H1 (cell line): ENCODE results near the gene MPST. TPM values are rescaled to one million over a fixed set of nuclear protein-coding genes. Genes with fewer than 3 reads are reported as not detected.

ENCODE experiments used
- CTCF ChIA-PET: fragments of 300-600 bp; sonication (Branson Sonifier 250); formaldehyde crosslinking; loops from one replicate; lab custom pipeline; 2021; ENCODE audit not compliant: partially characterized antibody; lab: Charles Lee
- POLR2A ChIA-PET: fragments of 300-600 bp; sonication (Branson Sonifier 250); formaldehyde crosslinking; loops from one replicate; lab custom pipeline; 2021; ENCODE audit warnings: inconsistent platforms; ENCODE audit not compliant: partially characterized antibody; lab: Charles Lee
- DNase-seq, 2 experiments: peaks; one replicate each; pipeline versions ENCODE4 v3.0.0 to v3.0.0-alpha.2; 2010 to 2022; ENCODE audit warnings: low spot score in 2 of 2, low read depth in 1 of 2, mixed read lengths in 1 of 2
- FAIRE-seq: peaks from 2 replicates; lab custom pipeline; 2011; peaks lifted over from hg19 to GRCh38; lab: Jason Lieb, UNC
- H2AFZ ChIP-seq: 2 replicates; pipeline ENCODE4 v1.8.1; 2012; ENCODE audit warnings: low read length, inconsistent platforms
- H2AK5ac ChIP-seq: 2 replicates; pipeline ENCODE4 v1.6.1; 2013; ENCODE audit warnings: low read depth, low read length
- H2BK120ac ChIP-seq: replicated peaks from 2 replicates; pipeline ENCODE3; 2013; ENCODE audit warnings: low read depth, low read length, inconsistent platforms
- H2BK12ac ChIP-seq: 2 replicates; pipeline ENCODE4 v1.6.1; 2013; ENCODE audit warnings: low read depth, low read length
- H2BK15ac ChIP-seq: 2 replicates; pipeline ENCODE4 v1.6.1; 2013; ENCODE audit warnings: low read length
- H2BK20ac ChIP-seq: 2 replicates; pipeline ENCODE4 v1.6.1; 2013; ENCODE audit warnings: low read length
- H2BK5ac ChIP-seq: 2 replicates; pipeline ENCODE4 v1.6.1; 2013; ENCODE audit warnings: low read depth, low read length
- H3K14ac ChIP-seq: 2 replicates; pipeline ENCODE4 v1.6.1; 2013; ENCODE audit warnings: inconsistent platforms; ENCODE audit not compliant: insufficient read length
- H3K18ac ChIP-seq: 2 replicates; pipeline ENCODE4 v1.6.1; 2013; ENCODE audit warnings: low read length; ENCODE audit errors: extremely low read depth
- H3K23ac ChIP-seq: 2 replicates; pipeline ENCODE4 v1.6.1; 2013; ENCODE audit warnings: inconsistent platforms; ENCODE audit not compliant: insufficient read length
- H3K23me2 ChIP-seq: 2 replicates; pipeline ENCODE4 v1.6.1; 2013; ENCODE audit warnings: low read depth, low read length
- H3K27ac ChIP-seq: 2 replicates; pipeline ENCODE4 v1.6.1; 2011; ENCODE audit warnings: low read depth, low read length, inconsistent platforms
- H3K27me3 ChIP-seq, 4 experiments: replicated peaks in 1 of 4; 1 replicate in 1 of 4; 2 replicates in 3 of 4; pipeline versions ENCODE4 v1.6.1 to v1.8.1; 2011 to 2013; ENCODE audit warnings: low read length in 3 of 4, mild to moderate bottlenecking in 3 of 4, inconsistent platforms in 2 of 4, mixed read lengths in 2 of 4, moderate library complexity in 1 of 4; ENCODE audit not compliant: control insufficient read depth in 3 of 4, insufficient read depth in 3 of 4; ENCODE audit errors: extremely low read depth in 1 of 4
- H3K36me3 ChIP-seq, 4 experiments: 2 replicates each; pipeline versions ENCODE4 v1.6.1 to v1.8.1; 2011 to 2013; ENCODE audit warnings: mild to moderate bottlenecking in 4 of 4, low read length in 3 of 4, moderate library complexity in 2 of 4, control low read depth in 1 of 4, inconsistent platforms in 1 of 4; ENCODE audit not compliant: insufficient read depth in 4 of 4, control insufficient read depth in 2 of 4
- H3K4ac ChIP-seq: replicated peaks from 2 replicates; pipeline ENCODE3; 2013; ENCODE audit warnings: low read length, low read depth, mixed read lengths, inconsistent platforms; ENCODE audit not compliant: insufficient read length
- H3K4me1 ChIP-seq, 4 experiments: replicated peaks in 1 of 4; 1 replicate in 1 of 4; 2 replicates in 3 of 4; pipeline versions ENCODE4 v1.6.1 to v1.8.1; 2011 to 2013; ENCODE audit warnings: low read length in 3 of 4, inconsistent platforms in 2 of 4, mixed read lengths in 1 of 4; ENCODE audit not compliant: insufficient read depth in 4 of 4, control insufficient read depth in 3 of 4
- H3K4me2 ChIP-seq, 2 experiments: 2 replicates each; pipeline versions ENCODE4 v1.6.1 to v1.8.1; 2011 to 2013; ENCODE audit warnings: low read depth in 2 of 2, low read length in 2 of 2, control low read depth in 1 of 2, inconsistent platforms in 1 of 2, mild to moderate bottlenecking in 1 of 2; ENCODE audit not compliant: insufficient read depth in 1 of 2
- H3K4me3 ChIP-seq, 4 experiments: fragments of 200-600, 300-600 bp in 1 of 4; sonication (generic), shearing (Covaris generic), sonication (Bioruptor Twin) in 1 of 4; 2 replicates each; pipeline versions ENCODE4 v1.5.1 to v1.8.1; 2011 to 2016; ENCODE audit warnings: low read length in 4 of 4, low read depth in 3 of 4, control low read depth in 2 of 4, inconsistent platforms in 2 of 4, mild to moderate bottlenecking in 2 of 4, mixed read lengths in 1 of 4, moderate library complexity in 1 of 4; ENCODE audit not compliant: insufficient read depth in 2 of 4; ENCODE audit errors: extremely low read depth in 1 of 4
- H3K56ac ChIP-seq: replicated peaks from 2 replicates; pipeline ENCODE3; 2013; ENCODE audit warnings: low read depth, mild to moderate bottlenecking, mixed read lengths, low read length, inconsistent platforms; ENCODE audit not compliant: insufficient read length
- H3K79me1 ChIP-seq: 2 replicates; pipeline ENCODE4 v1.6.1; 2013; ENCODE audit warnings: low read depth, low read length, control low read depth
- H3K79me2 ChIP-seq, 2 experiments: 2 replicates each; pipeline versions ENCODE4 v1.6.1 to v1.8.1; 2012 to 2013; ENCODE audit warnings: low read length in 2 of 2, mild to moderate bottlenecking in 2 of 2, inconsistent platforms in 1 of 2; ENCODE audit not compliant: insufficient read depth in 2 of 2, control insufficient read depth in 1 of 2
- H3K9ac ChIP-seq, 4 experiments: replicated peaks in 1 of 4; 1 replicate in 1 of 4; 2 replicates in 3 of 4; pipeline versions ENCODE4 v1.6.1 to v1.8.1; 2011 to 2013; ENCODE audit warnings: low read depth in 3 of 4, low read length in 3 of 4, control low read depth in 2 of 4, mild to moderate bottlenecking in 2 of 4, moderate library complexity in 2 of 4, inconsistent platforms in 1 of 4; ENCODE audit errors: extremely low read depth in 1 of 4
- H3K9me3 ChIP-seq, 2 experiments: 2 replicates each; pipeline versions ENCODE4 v1.6.1 to v1.8.1; 2012 to 2013; ENCODE audit warnings: mild to moderate bottlenecking in 2 of 2, moderate library complexity in 2 of 2, control low read depth in 1 of 2, inconsistent platforms in 1 of 2, low read depth in 1 of 2, low read length in 1 of 2, mixed read lengths in 1 of 2; ENCODE audit not compliant: insufficient read depth in 2 of 2
- H4K20me1 ChIP-seq, 2 experiments: replicated peaks in 1 of 2; 2 replicates each; pipeline versions ENCODE3 to v1.8.1; 2011 to 2013; ENCODE audit warnings: inconsistent platforms in 2 of 2, low read length in 2 of 2, mild to moderate bottlenecking in 1 of 2; ENCODE audit not compliant: insufficient read depth in 2 of 2, control insufficient read depth in 1 of 2
- H4K5ac ChIP-seq: 2 replicates; pipeline ENCODE4 v1.6.1; 2013; ENCODE audit warnings: low read length, low read depth, mixed read lengths, inconsistent platforms; ENCODE audit not compliant: insufficient read length
- H4K8ac ChIP-seq: 2 replicates; pipeline ENCODE4 v1.8.0; 2013; ENCODE audit warnings: mild to moderate bottlenecking, moderate library complexity, low read length, inconsistent platforms; ENCODE audit not compliant: insufficient read depth; ENCODE audit errors: extremely low read depth
- H4K91ac ChIP-seq: replicated peaks from 2 replicates; pipeline ENCODE3; 2013; ENCODE audit warnings: low read length, mixed read lengths, inconsistent platforms; ENCODE audit not compliant: insufficient read length
- CEBPB ChIP-seq: IDR thresholded peaks from 2 replicates; pipeline ENCODE4 v1.6.1; 2012; ENCODE audit warnings: low read depth, low read length
- WGBS, 2 experiments: shearing (Covaris generic) in 1 of 2; methylation state at CpG; one replicate each; pipeline versions ENCODE4 v1.1.6 to v1.1.7; 2013 to 2015; ENCODE audit warnings: low lambda C conversion rate in 2 of 2, mixed read lengths in 2 of 2, inconsistent platforms in 1 of 2, low coverage in 1 of 2, missing lambda C conversion rate in 1 of 2; ENCODE audit not compliant: insufficient replicate concordance in 2 of 2, insufficient coverage in 1 of 2, insufficient read length in 1 of 2; ENCODE audit errors: extremely low coverage in 1 of 2, missing lambda C conversion rate in 1 of 2; 5-methylcytosine and 5-hydroxymethylcytosine counted together
- polyA plus RNA-seq, 7 experiments: library from polyadenylated mRNA; depleted of rRNA in 3 of 7; stranded (reverse) in 5 of 7; unstranded in 2 of 7; fragments of >200 nt in 5 of 7; fragments of 200-250 nt in 2 of 7; gene quantifications; 1 replicate in 5 of 7; 2 replicates in 1 of 7; 4 replicates in 1 of 7; pipeline versions ENCODE4 v1.2.1 to v1.2.3, GENCODE V29; 2011 to 2013; ENCODE audit warnings: missing spikeins in 2 of 7, mixed read lengths in 2 of 7
- total RNA-seq: library from RNA; stranded (reverse); fragmentation: NEBNext Ultra II Directional; extraction: Animal tissue kit (Norgen Biotek cat#: 25700); gene quantifications from 2 replicates; pipeline ENCODE4 v1.2.1, GENCODE V29; 2021

Gene MPST
- total and polyA plus RNA-seq, 2 of the 8 experiments (the other 6 are each of a cell fraction or from before 2014, with no cell fraction given): 86.0 to 124 TPM

DNA sequence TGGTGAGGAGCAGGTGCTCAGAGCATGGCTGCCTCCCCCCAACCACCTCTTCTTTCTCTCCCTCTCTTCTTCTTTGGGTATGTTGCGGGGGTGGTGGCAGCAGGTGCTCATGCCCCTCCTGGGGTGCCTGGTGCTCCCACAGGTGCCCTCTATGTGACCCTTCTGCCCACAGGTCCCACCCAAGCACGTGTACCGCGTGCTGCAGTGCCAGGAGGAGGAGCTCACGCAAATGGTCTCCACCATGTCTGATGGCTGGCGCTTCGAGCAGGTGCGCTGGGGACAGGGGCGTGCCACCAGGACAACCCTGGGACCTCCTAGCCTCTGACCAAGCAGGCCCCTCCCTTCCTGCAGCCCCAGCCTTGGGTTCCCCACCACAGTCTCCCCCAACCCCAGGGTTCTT, 37.7 kb downstream of the MPST start:
- H3K9ac ChIP-seq: no peak overlapping the region
- 75% methylated on average over 4 of the region's 9 CpGs; no CpG with 5 or more reads in 1 of the 2 experiments for WGBS, 2 experiments
- H4K5ac ChIP-seq: no peak overlapping the region
- H3K14ac ChIP-seq: no peak overlapping the region
- no peak overlapping the region for H2AK5ac ChIP-seq
- no peak overlapping the region for H2BK20ac ChIP-seq
- ChIA-PET POLR2A (no interaction called here), CTCF (interaction anchor here (0.8 kb wide), 2 partner anchors 95 to 417 kb away, joined by 3 to 4 read pairs; no protein-coding TSS in a partner anchor)
- no peak for FAIRE-seq
- TF ChIP-seq CEBPB: no peak
- H3K79me2 ChIP-seq: no peaks in the 10 kb centered on the region
- H3K56ac ChIP-seq: no peak overlapping the region
- no peak overlapping the region for H3K27ac ChIP-seq
- no peak overlapping the region for H4K8ac ChIP-seq
- DNase-seq: no peak
- no peak overlapping the region for H3K4me3 ChIP-seq
- H3K36me3 ChIP-seq: peaks cover 0 to 12% (median 2%) of the 10 kb centered on the region in 4 experiments; a peak in 4 of 8 replicates
- H2AFZ ChIP-seq: no peak overlapping the region
- no peaks in the 10 kb centered on the region for H3K79me1 ChIP-seq
- peaks cover 0 to 15% of the 10 kb centered on the region in 2 experiments for H4K20me1 ChIP-seq
- H2BK15ac ChIP-seq: no peak overlapping the region
- H4K91ac ChIP-seq: no peak overlapping the region
- H2BK5ac ChIP-seq: no peak overlapping the region
- H3K23ac ChIP-seq: no peak overlapping the region
- no peak overlapping the region for H2BK12ac ChIP-seq
- no peaks in the 10 kb centered on the region; a peak in 1 of 7 replicates for H3K27me3 ChIP-seq
- H3K4me1 ChIP-seq: peaks cover 0 to 11% (median 7%) of the 10 kb centered on the region in 4 experiments; a peak in 5 of 7 replicates
- no peak overlapping the region for H2BK120ac ChIP-seq
- H3K4ac ChIP-seq: no peak overlapping the region
- H3K4me2 ChIP-seq: no peak overlapping the region
- no peaks in the 10 kb centered on the region; the same call in 1 of the 2 replicates for H3K23me2 ChIP-seq
- no peak overlapping the region for H3K18ac ChIP-seq
- no peaks in the 10 kb centered on the region for H3K9me3 ChIP-seq
